HG03460 (cell line): Measurements from ENCODE around the gene PLGRKT.
"Not testable (repeated sequence)": the region's sequence is repeated elsewhere in the genome, so short reads cannot be mapped to it uniquely, and the experiment has no call there.

ENCODE experiments used
- ATAC-seq: cut with Tn5 transposase; IDR thresholded peaks from one replicate; pipeline ENCODE4 v1.9.1; 2021; ENCODE audit not compliant: unreplicated experiment

PLGRKT gene

GRCh38 chr9:5433328-5433727 lies 4.4 kb downstream of the PLGRKT start:
- not testable (repeated sequence) for ATAC-seq

GRCh38 chr9:5432890-5433289 lies 4.8 kb downstream of the PLGRKT start:
- not testable (repeated sequence) for ATAC-seq

- ATAC-seq, result no peak
These were observed 6.8 kb downstream of the PLGRKT start for GRCh38 chr9:5430912-5431311.

GRCh38 chr9:5429873-5430564 lies 7.7 kb downstream of the PLGRKT start:
- no peak for ATAC-seq

GRCh38 chr9:5428794-5429528 lies 8.8 kb downstream of the PLGRKT start:
- ATAC-seq, result no peak

GRCh38 chr9:5428172-5428571 lies 9.6 kb downstream of the PLGRKT start:
- no peak for ATAC-seq

GRCh38 chr9:5427005-5427404 lies 10.7 kb downstream of the PLGRKT start:
- no peak for ATAC-seq

GRCh38 chr9:5425006-5425628 lies 12.6 kb downstream of the PLGRKT start:
- ATAC-seq, result no peak

GRCh38 chr9:5422276-5422675 lies 15.4 kb downstream of the PLGRKT start:
- ATAC-seq, result no peak

- no peak for ATAC-seq
These were observed 16.6 kb downstream of the PLGRKT start for GRCh38 chr9:5421163-5421562.

- ATAC-seq, result no peak
These were observed 17.7 kb downstream of the PLGRKT start for GRCh38 chr9:5419987-5420386.

- ATAC-seq, result no peak
These were observed 19.2 kb downstream of the PLGRKT start for GRCh38 chr9:5418481-5418880.

GRCh38 chr9:5416953-5417352 lies 20.8 kb downstream of the PLGRKT start:
- no peak for ATAC-seq

GRCh38 chr9:5408596-5408995 lies 29.1 kb downstream of the PLGRKT start:
- ATAC-seq, result no peak

- ATAC-seq, result no peak
These were observed 35.5 kb downstream of the PLGRKT start for GRCh38 chr9:5402217-5402616.

GRCh38 chr9:5397547-5397946 lies 40.2 kb downstream of the PLGRKT start:
- not testable (repeated sequence) for ATAC-seq

- ATAC-seq, result no peak
These were observed 42.3 kb downstream of the PLGRKT start for GRCh38 chr9:5395428-5395827.

- ATAC-seq, result not testable (repeated sequence)
These were observed 43.7 kb downstream of the PLGRKT start for GRCh38 chr9:5393976-5394375.

GRCh38 chr9:5393497-5393896 lies 44.2 kb downstream of the PLGRKT start:
- no peak for ATAC-seq

- no peak for ATAC-seq
These were observed 45.4 kb downstream of the PLGRKT start for GRCh38 chr9:5392285-5392684.

- peak; percentile 66 for ATAC-seq
These were observed 48.5 kb downstream of the PLGRKT start for GRCh38 chr9:5389109-5389732.
